H9 (cell line): ENCODE measurements around the gene ASB8. TPM values are rescaled to one million over a fixed set of nuclear protein-coding genes. Genes with fewer than 3 reads are reported as not detected.
"Not testable (repeated sequence)": the region's sequence is repeated elsewhere in the genome, so short reads cannot be mapped to it uniquely, and the experiment has no call there.

Experiments used
- DNase-seq: peaks from one replicate; pipeline ENCODE4 v3.0.0-alpha.2; 2017
- H2AFZ ChIP-seq: one replicate; pipeline ENCODE4 v1.6.1; 2013; ENCODE audit warnings: mild to moderate bottlenecking, low read length, control low read depth, moderate library complexity
- H2AK5ac ChIP-seq: 2 replicates; pipeline ENCODE4 v1.6.1; 2013; ENCODE audit warnings: low read length, control low read depth, mixed read lengths; ENCODE audit not compliant: insufficient read length
- H2BK120ac ChIP-seq: one replicate; pipeline ENCODE4 v1.6.1; 2013; ENCODE audit warnings: low read depth, mild to moderate bottlenecking, low read length, control low read depth, inconsistent platforms; ENCODE audit not compliant: poor library complexity, severe bottlenecking
- H2BK12ac ChIP-seq: 2 replicates; pipeline ENCODE4 v1.6.1; 2013; ENCODE audit warnings: low read length, control low read depth, mixed read lengths, low read depth; ENCODE audit not compliant: insufficient read length
- H2BK15ac ChIP-seq: 2 replicates; pipeline ENCODE4 v1.6.1; 2013; ENCODE audit warnings: low read depth, low read length, control low read depth
- H2BK20ac ChIP-seq: one replicate; pipeline ENCODE4 v1.6.1; 2013; ENCODE audit warnings: low read depth, mild to moderate bottlenecking, low read length, control low read depth, inconsistent platforms; ENCODE audit not compliant: poor library complexity, severe bottlenecking
- H2BK5ac ChIP-seq: 2 replicates; pipeline ENCODE4 v1.6.1; 2013; ENCODE audit warnings: low read length, control low read depth, mixed read lengths; ENCODE audit not compliant: insufficient read length
- H3K14ac ChIP-seq: 2 replicates; pipeline ENCODE4 v1.6.1; 2013; ENCODE audit warnings: low read length, control low read depth; ENCODE audit not compliant: insufficient read depth
- H3K18ac ChIP-seq: 2 replicates; pipeline ENCODE4 v1.6.1; 2013; ENCODE audit warnings: low read depth, mild to moderate bottlenecking, mixed read lengths, low read length, control low read depth; ENCODE audit not compliant: insufficient read length
- H3K23ac ChIP-seq: 2 replicates; pipeline ENCODE4 v1.6.1; 2013; ENCODE audit warnings: low read length, control low read depth, mixed read lengths, low read depth; ENCODE audit not compliant: insufficient read length
- H3K23me2 ChIP-seq: 2 replicates; pipeline ENCODE4 v1.6.1; 2013; ENCODE audit warnings: low read depth, mild to moderate bottlenecking, mixed read lengths, low read length, control low read depth; ENCODE audit not compliant: insufficient read length, poor library complexity, severe bottlenecking
- H3K27ac ChIP-seq: 2 replicates; pipeline ENCODE4 v1.5.1; 2013; ENCODE audit warnings: low read length, control low read depth, mixed read lengths, low read depth; ENCODE audit not compliant: insufficient read length
- H3K27me3 ChIP-seq: 2 replicates; pipeline ENCODE4 v1.6.1; 2013; ENCODE audit warnings: low read length, control low read depth, inconsistent platforms; ENCODE audit not compliant: insufficient read depth
- H3K4ac ChIP-seq: 2 replicates; pipeline ENCODE4 v1.6.1; 2013; ENCODE audit warnings: low read depth, mild to moderate bottlenecking, control low read depth, inconsistent platforms, low read length, moderate library complexity
- H3K4me1 ChIP-seq: 2 replicates; pipeline ENCODE4 v1.6.1; 2013; ENCODE audit warnings: low read length, control low read depth, inconsistent platforms; ENCODE audit not compliant: insufficient read depth
- H3K4me2 ChIP-seq: 2 replicates; pipeline ENCODE4 v1.6.1; 2013; ENCODE audit warnings: low read length, control low read depth, mixed read lengths; ENCODE audit not compliant: insufficient read length, insufficient read depth
- H3K56ac ChIP-seq: 2 replicates; pipeline ENCODE4 v1.6.1; 2013; ENCODE audit warnings: low read depth, mild to moderate bottlenecking, mixed read lengths, low read length, control low read depth; ENCODE audit not compliant: insufficient read length
- H3K79me1 ChIP-seq: 2 replicates; pipeline ENCODE4 v1.6.1; 2013; ENCODE audit warnings: low read depth, mild to moderate bottlenecking, moderate library complexity, low read length, control low read depth, inconsistent platforms; ENCODE audit not compliant: insufficient read depth, poor library complexity, severe bottlenecking
- H3K79me2 ChIP-seq: 2 replicates; pipeline ENCODE4 v1.6.1; 2013; ENCODE audit warnings: low read length, control low read depth, inconsistent platforms; ENCODE audit not compliant: insufficient read depth
- H3K9ac ChIP-seq: 2 replicates; pipeline ENCODE4 v1.6.1; 2013; ENCODE audit warnings: low read length, control low read depth, mixed read lengths; ENCODE audit not compliant: insufficient read length; ENCODE audit errors: extremely low read depth
- H3K9me3 ChIP-seq: one replicate; pipeline ENCODE4 v1.6.1; 2013; ENCODE audit warnings: low read depth, low read length, inconsistent platforms; ENCODE audit not compliant: control insufficient read depth
- H3T11ph ChIP-seq: one replicate; pipeline ENCODE4 v1.6.1; 2013; ENCODE audit warnings: mild to moderate bottlenecking, low read length, control low read depth, inconsistent platforms
- H4K20me1 ChIP-seq: one replicate; pipeline ENCODE4 v1.6.1; 2013; ENCODE audit not compliant: control insufficient read depth, insufficient read length, insufficient read depth
- H4K5ac ChIP-seq: 2 replicates; pipeline ENCODE4 v1.6.1; 2013; ENCODE audit warnings: low read depth, mild to moderate bottlenecking, mixed read lengths, low read length, control low read depth; ENCODE audit not compliant: insufficient read length
- H4K8ac ChIP-seq: replicated peaks from 2 replicates; pipeline ENCODE4 v1.6.1; 2013; ENCODE audit warnings: low read length, control low read depth, mixed read lengths, low read depth; ENCODE audit not compliant: insufficient read length
- H4K91ac ChIP-seq: 2 replicates; pipeline ENCODE4 v1.6.1; 2013; ENCODE audit warnings: low read depth, mild to moderate bottlenecking, moderate library complexity, mixed read lengths, low read length, control low read depth; ENCODE audit not compliant: insufficient read length
- H3K27ac Mint-ChIP-seq, 3 experiments: 2 replicates in 2 of 3; 3 replicates in 1 of 3; pipeline ENCODE4 v1.8.0; 2020 to 2021; ENCODE audit warnings: mixed read lengths in 3 of 3, mild to moderate bottlenecking in 1 of 3, moderate library complexity in 1 of 3
- H3K27me3 Mint-ChIP-seq: 2 replicates; pipeline ENCODE4 v1.8.0; 2021; ENCODE audit warnings: low read depth, mild to moderate bottlenecking, moderate library complexity, mixed read lengths
- H3K36me3 Mint-ChIP-seq, 3 experiments: 2 replicates in 2 of 3; 3 replicates in 1 of 3; pipeline ENCODE4 v1.8.0; 2020 to 2021; ENCODE audit warnings: low read depth in 3 of 3, mixed read lengths in 3 of 3; ENCODE audit not compliant: insufficient read depth in 1 of 3
- H3K4me1 Mint-ChIP-seq, 2 experiments: 2 replicates each; pipeline ENCODE4 v1.8.0; 2020; ENCODE audit warnings: mixed read lengths in 2 of 2
- H3K4me3 Mint-ChIP-seq, 2 experiments: 2 replicates in 1 of 2; 3 replicates in 1 of 2; pipeline ENCODE4 v1.8.0; 2020 to 2021; ENCODE audit warnings: mild to moderate bottlenecking in 2 of 2, mixed read lengths in 2 of 2, moderate library complexity in 1 of 2
- H3K9me3 Mint-ChIP-seq, 2 experiments: 2 replicates in 1 of 2; 3 replicates in 1 of 2; pipeline ENCODE4 v1.8.0; 2020; ENCODE audit warnings: mild to moderate bottlenecking in 2 of 2, mixed read lengths in 2 of 2, moderate library complexity in 1 of 2
- CTCF ChIP-seq: fragments of 200-600 bp; sonication (generic); conservative IDR thresholded peaks from 3 replicates; pipeline ENCODE4 v1.8.0; 2021; ENCODE audit warnings: antibody characterized with exemption, mild to moderate bottlenecking
- WGBS: extraction: QIAGEN DNeasy Blood & Tissue Kit; methylation state at CpG from one replicate; pipeline ENCODE4 v1.1.7; 2013; ENCODE audit warnings: missing lambda C conversion rate, low lambda C conversion rate, mixed read lengths; ENCODE audit not compliant: insufficient read length; ENCODE audit errors: extremely low coverage; 5-methylcytosine and 5-hydroxymethylcytosine counted together
- total RNA-seq: library from RNA; stranded (reverse); gene quantifications from 2 replicates; pipeline ENCODE4 v1.2.1, GENCODE V29; 2021

Gene ASB8
- total RNA-seq, 1 experiment from 2014 or later, result 10.9 TPM

- Histone ChIP-seq H3K4me2 (no peak overlapping the region), H4K8ac (no peak overlapping the region), H3K27me3 (no peaks in the 10 kb centered on the region), H2AK5ac (no peak overlapping the region), H3K79me2 (peaks cover 5% of the 10 kb centered on the region; the same call in 1 of the 2 replicates), H3K23me2 (peaks cover 8% of the 10 kb centered on the region), H2BK20ac (no peak overlapping the region), H2BK15ac (no peak overlapping the region), H3K14ac (no peak overlapping the region), H3K9me3 (no peaks in the 10 kb centered on the region), H3K79me1 (no peaks in the 10 kb centered on the region), H2AFZ (no peak overlapping the region), H3T11ph (no peak overlapping the region), H3K18ac (no peak overlapping the region), H2BK5ac (no peak overlapping the region), H2BK120ac (no peak overlapping the region), H3K56ac (no peak overlapping the region), H4K20me1 (no peaks in the 10 kb centered on the region), H3K9ac (no peak overlapping the region), H4K91ac (no peak overlapping the region), H3K4me1 (no peaks in the 10 kb centered on the region; the same call in 1 of the 2 replicates), H3K23ac (no peak overlapping the region), H3K27ac (no peak overlapping the region), H4K5ac (no peak overlapping the region), H2BK12ac (no peak overlapping the region), H3K4ac (no peak overlapping the region)
- H3K36me3 Mint-ChIP-seq, result no peaks in the 10 kb centered on the region; a peak in 1 of 7 replicates
- H3K4me1 Mint-ChIP-seq, result peaks cover 19% of the 10 kb centered on the region in 2 experiments
- peaks cover 10 to 15% of the 10 kb centered on the region in 2 experiments for H3K9me3 Mint-ChIP-seq
- TF ChIP-seq CTCF, result no peak
- WGBS, result no CpG with 5 or more reads among the region's 1 CpG
- DNase-seq, result no peak
- H3K27ac Mint-ChIP-seq, result no peak overlapping the region
- peaks cover 23% of the 10 kb centered on the region for H3K27me3 Mint-ChIP-seq
- no peak overlapping the region for H3K4me3 Mint-ChIP-seq
Measured at GRCh38 chr12:48115957-48116356, 41.4 kb downstream of the ASB8 start.

- not testable (repeated sequence) for H3K4me2 ChIP-seq, H3K27ac ChIP-seq
- WGBS, result no CpG with 5 or more reads among the region's 5 CpGs
Measured at GRCh38 chr12:48111312-48111693, 46.0 kb downstream of the ASB8 start.

More at GRCh38 chr12:48111312-48111693, 46.0 kb downstream of the ASB8 start:
- not testable (repeated sequence) for H3K23ac ChIP-seq, H3K23me2 ChIP-seq, H3K9me3 ChIP-seq, H2BK20ac ChIP-seq, H3K56ac ChIP-seq, H3K27ac Mint-ChIP-seq, H3K9ac ChIP-seq, H3K14ac ChIP-seq, H2BK120ac ChIP-seq, H4K8ac ChIP-seq, H2BK15ac ChIP-seq, H3K79me1 ChIP-seq, H2BK12ac ChIP-seq, H3K79me2 ChIP-seq, H2AFZ ChIP-seq, H3K4me1 Mint-ChIP-seq, H4K91ac ChIP-seq, H3T11ph ChIP-seq, H4K5ac ChIP-seq, H4K20me1 ChIP-seq, H3K36me3 Mint-ChIP-seq, H3K4me3 Mint-ChIP-seq, H2BK5ac ChIP-seq, H2AK5ac ChIP-seq, H3K27me3 ChIP-seq, H3K4me1 ChIP-seq, H3K18ac ChIP-seq, H3K4ac ChIP-seq, DNase-seq
- Mint-ChIP-seq H3K9me3 (peaks cover 10 to 15% of the 10 kb centered on the region in 2 experiments), H3K27me3 (peaks cover 34% of the 10 kb centered on the region)
